Naive thymus-derived CD4-positive, alpha-beta T cell (primary cell): ENCODE measurements around the gene ATCAY. TPM values are rescaled to one million over a fixed set of nuclear protein-coding genes. Genes with fewer than 3 reads are reported as not detected.
"Not testable (repeated sequence)": the region's sequence is repeated elsewhere in the genome, so short reads cannot be mapped to it uniquely, and the experiment has no call there.

Experiments
- ATAC-seq: fragments of 150-1000 bp; cut with Tn5 transposase; 2 replicates; pipeline ENCODE4 v1.10.0; 2021; ENCODE audit warnings: mild to moderate bottlenecking, moderate library complexity
- CTCF ChIA-PET: fragments of 350-600 bp; sonication (Branson Sonifier 250); formaldehyde crosslinking; loops from one replicate; lab custom pipeline; 2021; ENCODE audit warnings: antibody characterized with exemption; lab: Charles Lee
- POLR2A ChIA-PET: fragments of 350-600 bp; sonication (Branson Sonifier 250); formaldehyde crosslinking; loops from one replicate; lab custom pipeline; 2021; ENCODE audit warnings: antibody characterized with exemption, inconsistent platforms; lab: Charles Lee
- DNase-seq, 9 donors: peaks; one replicate each; pipeline versions ENCODE4 v3.0.0 to v3.0.0-alpha.2; 2020 to 2022; ENCODE audit warnings: mixed read lengths in 1 of 9
- H3K27ac ChIP-seq: one replicate; pipeline ENCODE4 v1.7.0; 2013; ENCODE audit warnings: mild to moderate bottlenecking, low read depth, low read length, moderate library complexity
- H3K27me3 ChIP-seq, 2 donors: one replicate each; pipeline ENCODE4 v1.7.0; 2013; ENCODE audit warnings: low read length in 2 of 2, mild to moderate bottlenecking in 2 of 2, moderate library complexity in 2 of 2; ENCODE audit not compliant: control insufficient read depth in 2 of 2, insufficient read depth in 2 of 2
- H3K36me3 ChIP-seq, 3 experiments: 1 replicate in 2 of 3; 2 replicates in 1 of 3; pipeline ENCODE4 v1.7.0; 2013; ENCODE audit warnings: low read length in 3 of 3, mild to moderate bottlenecking in 3 of 3, moderate library complexity in 1 of 3; ENCODE audit not compliant: insufficient read depth in 3 of 3, control insufficient read depth in 2 of 3
- H3K4me1 ChIP-seq, 2 donors: one replicate each; pipeline ENCODE4 v1.7.0; 2013; ENCODE audit warnings: low read length in 2 of 2, mild to moderate bottlenecking in 2 of 2, moderate library complexity in 1 of 2; ENCODE audit not compliant: control insufficient read depth in 2 of 2, insufficient read depth in 2 of 2
- H3K4me3 ChIP-seq: 2 replicates; pipeline ENCODE4 v1.7.0; 2013; ENCODE audit warnings: mild to moderate bottlenecking, low read length
- H3K9me3 ChIP-seq, 3 experiments: 1 replicate in 2 of 3; 2 replicates in 1 of 3; pipeline ENCODE4 v1.7.0; 2013; ENCODE audit warnings: low read length in 3 of 3; ENCODE audit not compliant: control insufficient read depth in 2 of 3
- H3K27ac Mint-ChIP-seq, 9 donors: one replicate each; pipeline ENCODE4 v1.8.0; 2020 to 2022; ENCODE audit warnings: mixed read lengths in 9 of 9, mild to moderate bottlenecking in 8 of 9, moderate library complexity in 5 of 9, inconsistent platforms in 2 of 9
- H3K27me3 Mint-ChIP-seq, 5 donors: one replicate each; pipeline ENCODE4 v1.8.0; 2021 to 2022; ENCODE audit warnings: mixed read lengths in 5 of 5, mild to moderate bottlenecking in 1 of 5
- H3K36me3 Mint-ChIP-seq, 5 donors: one replicate each; pipeline ENCODE4 v1.8.0; 2020 to 2022; ENCODE audit warnings: mixed read lengths in 5 of 5, mild to moderate bottlenecking in 3 of 5, inconsistent platforms in 1 of 5
- H3K4me1 Mint-ChIP-seq, 7 donors: one replicate each; pipeline ENCODE4 v1.8.0; 2020 to 2022; ENCODE audit warnings: mixed read lengths in 7 of 7, mild to moderate bottlenecking in 3 of 7, inconsistent platforms in 1 of 7
- H3K4me3 Mint-ChIP-seq, 10 donors: one replicate each; pipeline ENCODE4 v1.8.0; 2020 to 2022; ENCODE audit warnings: mild to moderate bottlenecking in 10 of 10, mixed read lengths in 10 of 10, moderate library complexity in 6 of 10, inconsistent platforms in 2 of 10
- H3K9me3 Mint-ChIP-seq, 11 donors: one replicate each; pipeline ENCODE4 v1.8.0; 2020 to 2022; ENCODE audit warnings: mixed read lengths in 11 of 11, mild to moderate bottlenecking in 4 of 11, inconsistent platforms in 1 of 11, moderate library complexity in 1 of 11
- intact Hi-C, 2 donors: fragments of 100-400 bp; cut with micrococcal nuclease; formaldehyde crosslinking; loops; one replicate each; pipeline ENCODE4 v1.15.1; 2023
- polyA plus RNA-seq, 2 donors: library from polyadenylated mRNA; unstranded; fragments of 300-500 nt; fragmentation: Illumina TruSeq; gene quantifications; one replicate each; pipeline ENCODE4 v1.2.3, GENCODE V29; 2021
- total RNA-seq, 6 experiments: library from RNA in 5 of 6; stranded (reverse) in 5 of 6; gene quantifications; 1 replicate in 5 of 6; 2 replicates in 1 of 6; pipeline ENCODE4 v1.2.3 and lab custom pipeline; 2021 to 2026

ATCAY gene
- total and polyA plus RNA-seq, 7 experiments from 2014 or later = not detected

DNA sequence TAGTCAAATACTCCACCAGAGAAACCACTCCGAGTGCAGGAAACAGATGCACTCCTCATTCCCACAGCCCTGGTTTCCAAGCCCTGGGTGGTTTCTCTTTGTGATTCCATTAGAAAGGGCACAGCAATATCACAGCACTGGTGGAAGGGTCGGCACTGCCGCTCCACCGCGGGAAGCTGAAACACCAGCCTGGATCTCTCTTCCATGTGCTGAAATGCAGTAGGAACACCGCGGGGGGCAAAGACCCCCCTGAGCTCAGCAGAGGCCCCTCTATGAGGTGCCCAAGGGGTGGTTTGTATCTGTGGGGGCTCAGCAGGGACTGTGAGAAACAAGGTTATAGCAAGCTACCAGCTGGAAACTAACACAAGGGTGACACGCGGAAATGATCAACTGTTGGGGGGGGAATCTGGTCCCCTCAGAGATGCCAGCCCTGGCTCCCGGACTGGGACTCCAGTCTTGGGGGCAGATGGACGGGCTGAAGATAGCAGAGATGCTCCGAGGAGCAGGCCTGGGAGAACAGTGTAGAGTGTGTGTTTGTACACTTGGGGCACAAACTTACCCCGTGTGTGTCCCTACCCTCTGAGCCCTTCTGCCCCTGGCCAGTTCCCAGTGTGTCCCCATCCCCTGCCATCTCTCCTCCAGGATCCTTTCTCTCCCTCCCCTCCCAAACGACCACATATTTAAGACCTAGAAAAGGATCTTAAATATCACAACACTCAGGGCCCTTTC lies 13.4 kb upstream of the ATCAY start:
- H3K36me3 ChIP-seq = no peaks in the 10 kb centered on the region
- ATAC-seq (no peak), DNase-seq (no peak)
- Mint-ChIP-seq H3K9me3 (peaks cover 0 to 14% (median 5%) of the 10 kb centered on the region in 11 donors), H3K36me3 (peaks cover 0 to 7% (median 0%) of the 10 kb centered on the region in 5 donors), H3K4me1 (peaks cover 3 to 17% (median 14%) of the 10 kb centered on the region in 7 donors), H3K27ac (no peak overlapping the region), H3K27me3 (peaks cover 30 to 51% (median 39%) of the 10 kb centered on the region in 5 donors), H3K4me3 (peak overlapping the region in 6 of 10 donors; percentile 2 to 84 (median 27))
- H3K27ac ChIP-seq = no peak overlapping the region
- peaks cover 0 to 5% (median 0%) of the 10 kb centered on the region in 3 experiments for H3K9me3 ChIP-seq
- no peak overlapping the region for H3K4me3 ChIP-seq
- ChIA-PET CTCF (no interaction called here), POLR2A (no interaction called here)
- intact Hi-C loops = no loop called here
- H3K4me1 ChIP-seq = peaks cover 0 to 6% of the 10 kb centered on the region in 2 donors
- H3K27me3 ChIP-seq = peaks cover 0 to 7% of the 10 kb centered on the region in 2 donors

DNA sequence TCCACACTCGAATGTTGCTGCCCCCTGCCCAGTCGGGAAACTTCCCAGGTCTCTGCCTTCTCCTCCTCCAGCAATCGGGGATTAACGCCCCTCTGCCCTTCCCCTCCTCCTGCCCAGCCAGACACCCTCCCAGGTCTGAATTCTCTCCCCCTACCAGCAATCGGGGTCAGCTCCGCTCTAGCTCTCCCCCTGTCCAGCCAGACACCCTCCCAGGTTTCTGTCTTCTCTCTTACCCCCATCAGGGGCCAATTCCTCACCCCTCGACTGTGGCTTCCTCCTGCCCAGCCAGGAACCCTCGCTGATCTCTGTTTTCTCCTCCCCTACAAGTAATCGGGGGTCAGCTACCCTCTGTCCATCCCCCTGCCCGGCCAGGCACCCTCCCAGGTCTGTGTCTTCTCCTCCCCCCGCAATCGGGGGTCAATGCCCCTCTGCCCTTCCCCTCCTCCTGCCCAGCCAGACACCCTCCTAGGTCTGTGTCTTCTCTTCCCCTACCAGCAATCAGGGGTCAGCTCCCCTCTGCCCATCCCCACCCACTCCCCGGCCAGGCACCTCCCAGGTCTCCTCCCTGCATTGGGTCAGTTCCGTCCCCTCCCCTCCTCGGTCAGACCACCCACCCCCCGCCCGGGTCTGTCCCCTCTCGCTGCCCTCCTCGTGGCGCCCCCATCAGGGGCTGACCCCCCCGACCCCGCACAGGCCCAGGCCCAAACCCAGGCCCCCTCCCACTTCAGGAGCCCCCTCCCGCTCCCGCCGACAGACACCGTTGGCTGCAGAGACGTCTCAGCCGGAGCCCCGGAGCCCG lies 12.3 kb upstream of the ATCAY start:
- Histone ChIP-seq H3K4me3 (no peak overlapping the region), H3K27ac (no peak overlapping the region), H3K9me3 (peaks cover 0 to 5% (median 0%) of the 10 kb centered on the region in 3 experiments), H3K36me3 (no peaks in the 10 kb centered on the region), H3K27me3 (peaks cover 0 to 7% of the 10 kb centered on the region in 2 donors), H3K4me1 (peaks cover 0 to 6% of the 10 kb centered on the region in 2 donors)
- H3K4me1 Mint-ChIP-seq = peaks cover 3 to 17% (median 14%) of the 10 kb centered on the region in 7 donors
- H3K9me3 Mint-ChIP-seq = peaks cover 0 to 14% (median 5%) of the 10 kb centered on the region in 11 donors
- no peak for ATAC-seq
- DNase-seq = no peak
- peak overlapping the region in 1 of 9 donors; percentile 28 for H3K27ac Mint-ChIP-seq
- CTCF ChIA-PET = no interaction called here
- POLR2A ChIA-PET = no interaction called here
- peak overlapping the region in 6 of 10 donors; percentile 13 to 84 (median 40) for H3K4me3 Mint-ChIP-seq
- peaks cover 0 to 7% (median 0%) of the 10 kb centered on the region in 5 donors for H3K36me3 Mint-ChIP-seq
- peaks cover 32 to 55% (median 39%) of the 10 kb centered on the region in 5 donors for H3K27me3 Mint-ChIP-seq
- intact Hi-C loops = no loop called here

DNA sequence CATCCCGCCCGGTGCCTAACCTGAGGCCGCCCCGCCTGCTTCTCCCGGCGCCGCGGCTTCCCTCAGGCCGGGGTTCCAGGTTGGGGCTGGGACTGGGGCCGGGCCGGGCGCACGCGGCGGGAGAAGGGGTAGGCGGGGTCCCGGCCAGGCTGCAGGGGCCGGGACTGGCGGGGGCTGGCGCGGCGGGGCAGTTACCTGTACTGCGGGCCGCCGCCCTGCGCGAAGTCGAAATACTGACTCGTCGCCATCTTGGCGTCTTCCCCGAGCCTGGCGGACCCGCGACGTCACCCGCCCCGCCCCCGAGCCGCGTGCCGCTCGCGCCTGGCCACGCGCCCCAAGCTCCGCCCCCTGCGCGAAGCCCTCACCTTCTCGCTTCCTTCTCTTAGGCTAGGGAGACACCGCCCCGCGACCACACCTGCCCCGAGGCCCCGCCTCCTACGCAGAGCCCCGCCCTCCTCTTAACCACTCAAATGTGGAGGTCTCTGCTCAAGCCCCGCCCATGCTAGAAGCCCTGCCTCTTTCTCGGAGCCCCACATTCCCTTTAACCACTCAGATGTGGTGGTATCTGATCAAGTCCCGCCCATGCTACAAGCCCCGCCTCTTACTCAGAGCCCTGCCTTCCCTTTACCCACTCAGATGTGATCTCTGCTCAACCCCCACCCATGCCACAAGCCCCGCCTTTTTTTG lies 11.6 kb upstream of the ATCAY start, which contains the start of gene ZFR2:
Gene ZFR2 (minus strand): TSS at position 269 of the 687 bp plus-strand sequence. CDS start 21 bp downstream, at position 248.
- H3K27ac ChIP-seq = no peak within 1 kb of the TSS
- Mint-ChIP-seq H3K4me3 (peak within 1 kb of the TSS; percentile 9 to 84 (median 57)), H3K9me3 (peaks cover 0 to 16% (median 5%) of the 10 kb centered on the region in 11 donors), H3K27ac (peak within 1 kb of the TSS in 2 of 9 donors; percentile 37 to 41), H3K4me1 (peaks cover 3 to 17% (median 14%) of the 10 kb centered on the region in 7 donors), H3K36me3 (peaks cover 0 to 7% (median 0%) of the 10 kb centered on the region in 5 donors), H3K27me3 (peaks cover 32 to 59% (median 39%) of the 10 kb centered on the region in 5 donors)
- ATAC-seq (no peak), DNase-seq (peak in 6 of 9 donors; percentile 18 to 30 (median 26))
- CTCF ChIA-PET = no interaction called here
- no peak within 1 kb of the TSS for H3K4me3 ChIP-seq
- H3K27me3 ChIP-seq = peaks cover 0 to 7% of the 10 kb centered on the region in 2 donors
- peaks cover 0 to 6% of the 10 kb centered on the region in 2 donors for H3K4me1 ChIP-seq
- intact Hi-C loops = no loop called here
- peaks cover 0 to 5% (median 0%) of the 10 kb centered on the region in 3 experiments for H3K9me3 ChIP-seq
- POLR2A ChIA-PET = no interaction called here
- no peaks in the 10 kb centered on the region for H3K36me3 ChIP-seq

DNA sequence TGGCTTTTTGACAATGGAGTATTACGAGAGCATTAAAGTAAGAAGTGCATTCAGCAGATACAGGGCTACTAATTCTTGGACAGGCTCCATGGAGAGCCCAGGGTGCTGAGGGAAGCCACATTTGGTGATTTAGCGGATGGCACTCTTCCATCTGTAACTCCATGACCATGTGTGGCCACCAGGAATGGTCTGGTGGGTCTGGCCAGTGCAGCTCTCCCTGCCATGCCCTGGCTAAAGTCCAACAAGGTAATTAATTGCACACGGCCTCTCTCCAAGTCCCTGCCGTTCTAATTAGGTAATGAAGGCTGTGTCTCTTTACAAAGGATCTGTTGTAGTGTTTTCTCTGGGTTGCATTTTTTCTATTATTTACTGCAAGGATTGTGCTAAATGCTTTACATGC lies 7.3 kb upstream of the ATCAY start:
- ATAC-seq (no peak), DNase-seq (no peak)
- Histone ChIP-seq H3K4me1 (peaks cover 0 to 6% of the 10 kb centered on the region in 2 donors), H3K9me3 (peaks cover 0 to 5% (median 0%) of the 10 kb centered on the region in 3 experiments), H3K4me3 (no peak overlapping the region), H3K27ac (no peak overlapping the region), H3K27me3 (peaks cover 0 to 11% of the 10 kb centered on the region in 2 donors), H3K36me3 (no peaks in the 10 kb centered on the region)
- Mint-ChIP-seq H3K27ac (no peak overlapping the region), H3K9me3 (peaks cover 0 to 11% (median 5%) of the 10 kb centered on the region in 11 donors), H3K27me3 (peaks cover 14 to 68% (median 22%) of the 10 kb centered on the region in 5 donors), H3K4me1 (peaks cover 3 to 9% (median 8%) of the 10 kb centered on the region in 7 donors), H3K4me3 (no peak overlapping the region), H3K36me3 (peaks cover 0 to 7% (median 0%) of the 10 kb centered on the region in 5 donors)
- CTCF ChIA-PET = no interaction called here
- intact Hi-C loops = no loop called here
- POLR2A ChIA-PET = no interaction called here

DNA sequence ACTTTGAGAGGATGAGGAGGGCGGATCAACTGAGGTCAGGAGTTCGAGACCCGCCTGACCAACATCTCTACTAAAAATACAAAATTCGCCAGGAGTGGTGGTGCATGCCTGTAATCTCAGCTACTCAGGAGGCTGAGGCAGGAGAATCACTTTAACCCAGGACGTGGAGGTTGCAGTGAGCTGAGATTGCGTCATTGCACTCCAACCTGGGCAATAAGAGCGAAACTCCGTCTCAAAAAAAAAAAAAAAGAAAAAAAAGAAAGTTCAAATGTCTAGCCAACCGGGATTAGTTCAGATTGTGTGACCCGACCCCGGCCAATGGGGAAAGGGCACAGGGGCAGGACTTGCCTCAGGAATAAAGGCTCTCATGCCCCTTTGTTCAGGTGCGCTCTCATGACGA lies 5.8 kb upstream of the ATCAY start:
- H3K4me3 Mint-ChIP-seq, H3K36me3 ChIP-seq, H3K9me3 ChIP-seq, H3K27me3 ChIP-seq, H3K4me1 ChIP-seq, H3K27ac Mint-ChIP-seq, H3K27ac ChIP-seq, DNase-seq, H3K36me3 Mint-ChIP-seq, H3K4me1 Mint-ChIP-seq, POLR2A ChIA-PET, ATAC-seq, H3K4me3 ChIP-seq, H3K9me3 Mint-ChIP-seq, intact Hi-C loops: not testable (repeated sequence)
- CTCF ChIA-PET = interaction anchor here (0.6 kb wide), 1 partner anchor 415 kb away, joined by 3 read pairs; no protein-coding TSS in a partner anchor
- peaks cover 11 to 75% (median 19%) of the 10 kb centered on the region in 5 donors for H3K27me3 Mint-ChIP-seq

DNA sequence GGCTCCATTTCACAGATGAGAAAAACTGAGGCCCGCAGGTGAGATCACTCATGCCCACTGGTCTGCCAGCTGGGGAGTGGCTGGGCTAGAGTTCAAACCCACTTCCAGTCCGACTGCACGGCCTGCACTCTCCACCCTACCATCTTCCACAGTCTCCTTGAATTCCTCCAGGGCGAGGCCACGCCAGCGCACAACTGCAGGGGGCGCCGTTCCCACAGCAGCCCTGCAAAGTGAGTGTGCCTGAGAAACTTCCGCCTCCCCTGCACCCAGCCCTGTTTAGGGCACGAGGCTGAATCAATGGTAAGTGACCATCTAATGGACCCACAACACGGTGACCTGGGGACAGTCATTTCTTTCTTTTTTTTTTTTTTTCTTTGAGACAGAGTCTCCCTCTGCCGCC lies 829 bp upstream of the ATCAY start:
- Histone ChIP-seq H3K4me3 (no peak overlapping the region), H3K9me3 (no peaks in the 10 kb centered on the region), H3K36me3 (no peaks in the 10 kb centered on the region), H3K4me1 (peaks cover 0 to 9% of the 10 kb centered on the region in 2 donors), H3K27me3 (peaks cover 0 to 9% of the 10 kb centered on the region in 2 donors), H3K27ac (no peak overlapping the region)
- CTCF ChIA-PET = no interaction called here
- POLR2A ChIA-PET = no interaction called here
- Mint-ChIP-seq H3K27me3 (peaks cover 34 to 73% (median 38%) of the 10 kb centered on the region in 5 donors), H3K36me3 (peaks cover 0 to 1% (median 0%) of the 10 kb centered on the region in 5 donors), H3K27ac (no peak overlapping the region), H3K4me1 (peaks cover 0 to 16% (median 12%) of the 10 kb centered on the region in 7 donors), H3K9me3 (peaks cover 0 to 1% (median 0%) of the 10 kb centered on the region in 11 donors), H3K4me3 (peak overlapping the region in 1 of 10 donors; percentile 31)
- ATAC-seq (no peak), DNase-seq (no peak)
- intact Hi-C loops = no loop called here
